HG02642 (cell line): ENCODE measurements around the gene TNN.

Source experiments
- ATAC-seq: cut with Tn5 transposase; IDR thresholded peaks from one replicate; pipeline ENCODE4 v1.9.1; 2021; ENCODE audit warnings: mild to moderate bottlenecking; ENCODE audit not compliant: unreplicated experiment, poor library complexity

TNN gene

GRCh38 chr1:175134500-175134899 lies 66.9 kb downstream of the TNN start:
- no peak for ATAC-seq

- ATAC-seq = no peak
Measured at GRCh38 chr1:175136246-175136645, 68.6 kb downstream of the TNN start.

DNA sequence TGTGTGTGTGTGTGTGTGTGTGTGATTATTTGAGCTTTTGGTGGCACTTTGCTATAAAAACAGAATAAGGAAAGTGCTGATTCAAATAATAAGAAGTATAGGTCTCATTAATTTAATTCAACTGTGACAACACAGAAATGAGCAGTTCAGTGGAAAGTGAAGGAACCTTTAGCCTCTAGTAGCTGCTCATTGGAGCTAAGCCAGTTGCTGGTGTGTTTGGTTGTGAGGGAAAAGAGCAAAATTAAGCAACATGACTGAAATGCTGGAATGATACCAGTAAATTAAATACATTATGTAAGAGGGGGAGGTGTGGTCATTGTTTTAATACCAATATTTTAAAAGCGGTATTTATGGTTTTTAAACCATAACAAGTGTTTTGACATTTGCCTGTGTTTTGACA lies 69.7 kb downstream of the TNN start:
- ATAC-seq = no peak

GRCh38 chr1:175138579-175138978 lies 70.9 kb downstream of the TNN start:
- no peak for ATAC-seq

DNA sequence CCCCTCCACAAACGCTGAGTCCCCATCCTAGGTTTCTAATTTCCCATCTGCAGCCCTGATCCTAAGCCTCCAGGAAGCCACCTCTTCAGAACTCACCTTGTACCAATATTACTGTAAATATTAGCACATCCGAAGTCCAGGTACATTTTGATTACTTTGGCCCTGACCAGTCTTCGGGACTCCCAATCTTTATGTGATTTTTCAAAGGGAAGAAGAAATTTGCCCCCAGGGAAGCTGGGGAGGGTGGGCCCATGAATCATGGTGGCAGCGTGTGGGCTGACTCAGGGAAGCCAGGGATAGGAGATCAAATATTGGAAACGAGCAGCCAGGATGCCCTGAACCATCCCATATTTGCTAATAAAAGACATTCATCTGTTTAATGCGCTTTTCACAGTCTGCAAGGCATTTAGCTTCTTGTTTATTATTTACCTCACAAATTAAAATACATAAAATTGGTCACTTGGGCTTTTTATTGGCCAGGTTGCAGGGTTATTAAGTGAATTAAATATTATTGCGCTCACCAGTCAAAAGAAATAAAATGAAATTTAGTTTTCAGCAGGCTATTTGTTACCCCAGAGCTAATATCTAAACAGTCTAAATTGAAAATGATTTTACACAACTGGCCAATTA lies 78.4 kb downstream of the TNN start:
- no peak for ATAC-seq

DNA sequence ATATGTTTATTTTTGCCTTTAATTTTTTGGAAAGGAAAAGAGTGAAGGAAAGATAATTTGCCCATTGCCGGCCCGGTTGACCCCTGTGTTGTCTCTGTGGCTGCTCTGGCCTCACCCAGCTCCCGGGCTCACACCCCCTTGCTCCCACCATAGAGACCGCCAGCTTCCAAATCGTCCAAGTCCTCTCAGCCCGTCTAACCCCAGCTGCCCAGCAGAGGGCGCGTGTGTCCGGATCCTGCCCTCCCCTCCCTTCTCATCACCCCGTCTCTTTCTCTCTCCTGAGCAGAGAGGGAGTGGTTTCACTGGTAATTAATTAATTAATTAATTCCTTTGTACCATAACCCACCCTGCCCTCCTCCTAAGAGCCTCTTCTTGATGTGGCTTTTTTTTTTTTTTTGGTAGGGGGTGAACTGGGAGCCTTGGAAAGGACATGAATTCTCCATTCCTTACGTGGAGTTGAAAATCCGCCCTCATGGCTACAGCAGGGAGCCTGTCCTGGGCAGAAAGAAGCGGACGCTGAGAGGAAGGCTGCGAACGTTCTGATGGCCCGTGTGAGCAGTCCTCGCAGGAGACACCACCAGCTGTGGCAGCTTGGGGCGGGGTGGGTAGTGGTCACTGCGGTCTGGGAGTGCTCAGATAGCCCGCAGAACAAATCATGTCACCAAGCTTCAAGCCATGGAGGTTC lies 79.0 kb downstream of the TNN start:
- ATAC-seq = no peak

DNA sequence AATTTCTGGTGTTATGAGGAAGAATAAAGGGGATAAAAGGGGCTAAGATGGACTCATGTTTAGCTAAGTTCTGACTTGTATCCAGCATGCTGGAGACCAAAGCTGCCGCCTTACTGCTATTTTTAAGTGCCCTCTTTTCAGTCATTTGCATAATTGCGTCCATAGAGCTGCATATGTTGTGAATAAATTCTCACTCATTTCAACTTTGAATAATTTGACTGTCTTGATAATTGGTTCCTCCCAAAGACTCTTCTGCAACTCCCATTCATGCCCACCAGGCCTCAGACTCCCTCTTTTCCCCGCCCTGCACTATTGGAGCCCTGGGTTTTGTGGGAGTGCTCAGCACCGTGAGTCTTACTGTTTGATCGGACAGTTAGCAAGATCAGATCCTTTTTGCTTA lies 79.9 kb downstream of the TNN start:
- ATAC-seq = no peak

DNA sequence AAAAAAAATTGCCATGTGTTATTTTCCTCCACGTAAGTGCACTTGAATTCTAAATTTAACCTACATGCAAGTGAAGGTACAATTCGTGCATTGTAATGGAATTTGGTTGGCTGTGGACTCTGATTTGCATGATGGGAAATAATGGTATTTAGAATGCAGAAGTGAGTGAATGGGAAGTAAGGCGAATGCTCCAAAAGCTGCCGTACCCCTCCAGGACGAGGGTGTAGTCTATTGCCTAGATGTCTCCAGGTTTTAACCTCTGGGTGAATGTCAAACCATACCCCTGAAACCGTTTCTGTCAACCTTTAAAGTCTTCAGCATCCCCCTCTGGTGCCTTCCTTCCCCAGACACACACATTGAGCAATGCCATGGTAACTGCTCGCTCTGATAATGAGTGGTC lies 80.4 kb downstream of the TNN start:
- no peak for ATAC-seq

GRCh38 chr1:175150596-175151319 lies 83.1 kb downstream of the TNN start:
- no peak for ATAC-seq

- ATAC-seq = no peak
Measured at GRCh38 chr1:175152006-175152652, 84.5 kb downstream of the TNN start.

DNA sequence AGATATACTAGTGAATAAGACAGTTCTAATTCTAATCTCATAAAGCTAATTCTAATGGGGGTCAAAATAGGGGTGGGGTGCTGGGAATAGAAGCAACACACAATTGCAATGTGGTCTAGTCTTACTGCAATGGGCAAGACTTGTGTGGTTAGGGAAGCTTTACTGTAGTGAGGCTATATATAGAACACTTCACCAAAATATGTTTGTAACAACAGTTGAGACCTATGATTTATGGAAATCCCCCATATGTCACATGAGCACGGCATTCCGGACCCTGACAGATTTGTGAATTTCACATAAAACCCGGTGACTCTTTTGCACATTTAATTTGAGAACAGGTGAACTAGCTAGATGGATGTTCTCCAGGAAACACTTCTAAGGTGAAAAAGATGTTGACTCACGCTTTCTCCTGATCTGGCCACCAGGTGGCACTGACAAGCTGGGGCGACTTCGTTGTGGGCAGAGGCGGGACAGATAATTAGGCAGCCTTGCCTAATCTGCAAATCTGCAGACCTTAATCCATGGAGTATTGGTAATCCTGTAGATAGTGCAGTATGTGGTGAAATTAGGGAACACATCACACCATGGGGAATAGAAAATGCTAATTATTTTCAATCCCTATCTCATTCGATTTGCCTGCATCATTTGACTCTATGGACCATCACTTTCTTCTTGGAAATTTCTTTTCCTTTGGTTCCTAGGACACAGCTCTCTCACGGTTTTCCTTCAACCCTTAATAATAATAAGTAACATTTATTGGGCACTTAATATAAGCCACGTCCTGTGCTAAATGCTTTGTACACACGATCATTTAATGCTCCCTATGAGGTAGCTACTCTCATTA lies 87.2 kb downstream of the TNN start:
- peak; percentile 47 for ATAC-seq

DNA sequence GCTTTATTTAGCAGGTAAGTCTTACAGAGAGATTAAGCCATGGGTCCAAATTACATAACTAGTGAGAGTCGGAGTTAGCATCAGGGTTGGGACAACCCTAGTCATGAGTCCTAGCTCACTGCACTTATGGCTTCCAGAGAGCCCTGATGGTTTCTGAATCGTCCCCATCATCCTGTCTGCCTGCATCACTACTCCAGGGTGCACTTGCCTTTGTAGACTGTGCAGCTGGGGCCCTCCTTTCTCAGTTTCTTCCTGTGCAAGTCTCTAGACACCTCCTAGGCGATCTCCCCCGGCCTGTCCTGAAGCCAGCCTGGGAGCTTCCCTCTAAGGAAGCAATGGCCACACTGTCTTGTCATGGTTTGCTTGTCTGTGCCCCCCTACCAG lies 87.8 kb downstream of the TNN start:
- no peak for ATAC-seq

DNA sequence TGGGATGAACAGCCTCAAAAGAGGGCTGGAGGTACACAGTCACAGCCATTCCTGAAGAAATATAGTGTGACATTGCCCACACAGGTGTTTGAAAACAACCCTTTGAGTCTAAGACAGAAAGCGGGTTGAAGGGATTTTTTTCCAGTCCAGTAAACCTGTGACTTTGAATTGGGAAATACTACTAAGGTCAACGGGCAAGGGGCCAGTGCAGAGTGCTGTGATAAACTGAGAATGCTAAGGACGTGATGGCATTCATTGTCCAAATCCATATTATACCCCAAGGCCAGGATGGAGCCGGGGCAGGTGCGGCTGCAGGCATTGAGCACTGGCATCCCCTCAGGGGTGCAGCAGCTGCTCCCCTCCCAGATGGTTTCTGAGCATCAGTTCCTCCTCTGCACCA lies 88.3 kb downstream of the TNN start:
- no peak for ATAC-seq

- no peak for ATAC-seq
Measured at GRCh38 chr1:175157200-175157599, 89.6 kb downstream of the TNN start.

DNA sequence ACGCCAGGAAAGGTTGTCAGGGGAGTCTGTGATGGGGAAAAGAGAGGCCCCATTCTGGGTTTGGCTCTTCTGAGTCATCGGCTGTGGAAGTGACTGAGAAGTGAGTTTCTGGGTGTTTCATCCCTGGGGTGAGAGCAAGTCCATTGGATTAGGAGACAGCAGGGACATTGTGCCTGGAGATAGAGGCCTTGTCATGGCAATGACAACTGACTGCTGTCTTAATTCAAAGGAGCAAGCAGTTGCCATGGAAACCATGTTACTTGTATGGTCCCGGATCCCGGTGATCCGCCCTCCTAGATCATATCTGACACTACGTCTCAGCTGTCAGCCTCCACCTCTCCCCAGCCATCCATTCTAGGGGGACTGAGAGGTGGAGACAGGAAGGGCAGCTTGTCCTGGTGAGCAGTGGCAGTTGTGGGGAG lies 90.5 kb downstream of the TNN start:
- no peak for ATAC-seq

DNA sequence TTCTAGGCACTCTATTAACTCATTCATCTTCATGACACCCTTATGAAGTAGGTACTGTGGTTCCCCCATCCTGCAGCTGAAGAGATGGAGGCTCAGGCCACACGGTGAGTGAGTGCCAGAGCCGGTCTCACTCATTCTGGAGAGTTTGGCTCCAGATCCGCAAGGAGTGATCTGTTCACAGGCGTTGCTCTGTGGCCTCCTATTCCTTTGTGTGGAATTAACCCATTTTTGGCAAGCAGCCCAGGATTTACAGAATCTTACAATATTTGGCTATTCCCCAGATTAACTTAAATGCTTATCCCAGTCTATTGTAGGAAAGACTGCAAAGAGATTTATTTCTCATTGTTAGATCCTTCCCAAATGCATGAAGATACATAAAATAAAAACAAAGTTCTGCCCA lies 95.3 kb downstream of the TNN start:
- no peak for ATAC-seq

- ATAC-seq = no peak
Measured at GRCh38 chr1:175163702-175164101, 96.1 kb downstream of the TNN start.

- ATAC-seq = no peak
Measured at GRCh38 chr1:175164751-175165150, 97.1 kb downstream of the TNN start.

GRCh38 chr1:175166746-175167145 lies 99.1 kb downstream of the TNN start:
- ATAC-seq = no peak

- no peak for ATAC-seq
Measured at GRCh38 chr1:175167861-175168260, 100.2 kb downstream of the TNN start.
